Lung (tissue), 12 donors: ENCODE measurements around the gene DPP9. TPM values are rescaled to one million over a fixed set of nuclear protein-coding genes. Genes with fewer than 3 reads are reported as not detected.

Experiments
- ATAC-seq: fragments of 200-7000 bp; cut with Tn5 transposase; one replicate; pipeline ENCODE4 v1.9.1; 2020; ENCODE audit warnings: moderate number of reproducible peaks; ENCODE audit not compliant: insufficient read depth, low FRiP score
- DNase-seq, 3 donors: peaks; one replicate each; pipeline ENCODE4 v3.0.0-alpha.2; 2013 to 2017
- H3K27ac ChIP-seq, 2 donors: one replicate each; pipeline ENCODE4 v1.5.1; 2013; ENCODE audit warnings: mild to moderate bottlenecking in 2 of 2, moderate library complexity in 2 of 2, control low read depth in 1 of 2, inconsistent platforms in 1 of 2, low read depth in 1 of 2, low read length in 1 of 2
- H3K27me3 ChIP-seq, 3 donors: one replicate each; pipeline ENCODE4 v1.5.1; 2013; ENCODE audit warnings: low read length in 2 of 3; ENCODE audit not compliant: control insufficient read depth in 3 of 3, insufficient read depth in 3 of 3
- H3K36me3 ChIP-seq, 4 donors: one replicate each; pipeline ENCODE4 v1.5.1; 2013; ENCODE audit warnings: low read length in 4 of 4, mild to moderate bottlenecking in 1 of 4, moderate library complexity in 1 of 4; ENCODE audit not compliant: control insufficient read depth in 4 of 4, insufficient read depth in 4 of 4
- H3K4me1 ChIP-seq, 5 donors: one replicate each; pipeline ENCODE4 v1.5.1; 2013; ENCODE audit warnings: low read length in 5 of 5, mild to moderate bottlenecking in 2 of 5, moderate library complexity in 1 of 5; ENCODE audit not compliant: control insufficient read depth in 5 of 5, insufficient read depth in 5 of 5
- H3K4me3 ChIP-seq: one replicate; pipeline ENCODE4 v1.5.1; 2013; ENCODE audit warnings: mild to moderate bottlenecking, control low read depth, moderate library complexity
- H3K9ac ChIP-seq, 2 donors: one replicate each; pipeline ENCODE4 v1.5.1; 2013; ENCODE audit warnings: low read length in 2 of 2, control low read depth in 1 of 2; ENCODE audit not compliant: insufficient read depth in 1 of 2
- H3K9me3 ChIP-seq, 4 donors: one replicate each; pipeline ENCODE4 v1.5.1; 2013; ENCODE audit warnings: low read length in 3 of 4, mild to moderate bottlenecking in 1 of 4, moderate library complexity in 1 of 4; ENCODE audit not compliant: control insufficient read depth in 4 of 4, insufficient read depth in 3 of 4
- CTCF ChIP-seq: IDR thresholded peaks from 2 replicates; pipeline ENCODE4 v1.5.1; 2012; ENCODE audit warnings: mild to moderate bottlenecking; ENCODE audit errors: control extremely low read depth, extremely low read depth
- WGBS, 2 donors: extraction: QIAGEN DNeasy Blood & Tissue Kit; methylation state at CpG; one replicate each; pipeline ENCODE4 v1.1.7; 2013; 5-methylcytosine and 5-hydroxymethylcytosine counted together
- polyA plus RNA-seq, 2 donors: library from polyadenylated mRNA; stranded (reverse); fragments of 200-250 nt; gene quantifications; one replicate each; pipeline ENCODE4 v1.2.1, GENCODE V29; 2013
- total RNA-seq, 2 donors: library from RNA; depleted of rRNA in 1 of 2; stranded (reverse); fragments of >200 nt in 1 of 2; gene quantifications; one replicate each; pipeline ENCODE4 v1.2.1, GENCODE V29; 2014 to 2021
- donor health status: control.
- donor health status: control.
- donor health status: Bipolar disorder and iron deficiency.
- donor health status: healthy.
- donor health status: DM: yes; HTN: yes; CAD: no.

Gene DPP9
- total and polyA plus RNA-seq, 4 donors: 33.2 to 95.5 (median 43.9) TPM

GRCh38 chr19:4719499-4719866 is 4.2 kb downstream of the DPP9 start:
- H3K4me3 ChIP-seq: no peak overlapping the region
- DNase-seq (no peak), ATAC-seq (no peak)
- no peak for TF ChIP-seq CTCF
- H3K9me3 ChIP-seq: no peaks in the 10 kb centered on the region
- 84 to 92% methylated on average over 11 of the region's 11 CpGs for WGBS, 2 donors
- H3K4me1 ChIP-seq: peaks cover 0 to 13% (median 13%) of the 10 kb centered on the region in 5 donors
- no peak overlapping the region for H3K9ac ChIP-seq
- no peaks in the 10 kb centered on the region for H3K27me3 ChIP-seq
- H3K36me3 ChIP-seq: peaks cover 5 to 50% (median 16%) of the 10 kb centered on the region in 4 donors
- H3K27ac ChIP-seq: no peak overlapping the region

- TF ChIP-seq CTCF: no peak
- peak overlapping the region in 1 of 2 donors; percentile 5 for H3K27ac ChIP-seq
- ATAC-seq: no peak
- no peak overlapping the region for H3K4me3 ChIP-seq
- no peaks in the 10 kb centered on the region for H3K9me3 ChIP-seq
- WGBS, 2 donors: 77 to 87% methylated on average over 15 of the region's 15 CpGs
- DNase-seq: no peak
- peaks cover 5 to 62% (median 16%) of the 10 kb centered on the region in 4 donors for H3K36me3 ChIP-seq
- peaks cover 0 to 15% (median 12%) of the 10 kb centered on the region in 5 donors for H3K4me1 ChIP-seq
- no peak overlapping the region for H3K9ac ChIP-seq
- no peaks in the 10 kb centered on the region for H3K27me3 ChIP-seq
Observed at GRCh38 chr19:4717966-4718701, 5.5 kb downstream of the DPP9 start.

- no peak overlapping the region for H3K4me3 ChIP-seq
- H3K4me1 ChIP-seq: peaks cover 0 to 13% (median 5%) of the 10 kb centered on the region in 5 donors
- DNase-seq (peak; percentile 34 to 74 (median 71)), ATAC-seq (peak; percentile 56)
- no peaks in the 10 kb centered on the region for H3K27me3 ChIP-seq
- H3K27ac ChIP-seq: peak overlapping the region in 1 of 2 donors; percentile 61
- no peak overlapping the region for H3K9ac ChIP-seq
- H3K9me3 ChIP-seq: no peaks in the 10 kb centered on the region
- H3K36me3 ChIP-seq: peaks cover 5 to 68% (median 17%) of the 10 kb centered on the region in 4 donors
- WGBS, 2 donors: 63 to 82% methylated on average over 23 of the region's 23 CpGs
- TF ChIP-seq CTCF: no peak
Observed at GRCh38 chr19:4717191-4717965, 6.3 kb downstream of the DPP9 start.
